Loucy (cell line): ENCODE measurements around the gene SDHAF2.
"Not testable (repeated sequence)": the region's sequence is repeated elsewhere in the genome, so short reads cannot be mapped to it uniquely, and the experiment has no call there.

Experiments used
- H2AFZ ChIP-seq: fragments of 200-600 bp; sonication (generic); 2 replicates; pipeline ENCODE4 v1.6.0; 2016; ENCODE audit warnings: antibody characterized with exemption, mild to moderate bottlenecking, low read length, moderate library complexity
- H3F3A ChIP-seq: fragments of 200-600 bp; 2 replicates; pipeline ENCODE4 v1.6.0; 2016; ENCODE audit warnings: antibody characterized with exemption, low read depth, mild to moderate bottlenecking
- H3K27me3 ChIP-seq: fragments of 200-600 bp; sonication (generic); 2 replicates; pipeline ENCODE4 v1.6.1; 2014; ENCODE audit warnings: low read length, mild to moderate bottlenecking; ENCODE audit not compliant: insufficient read depth, poor library complexity, severe bottlenecking
- H3K36me3 ChIP-seq: fragments of 200-600 bp; sonication (generic); 2 replicates; pipeline ENCODE4 v1.6.1; 2016; ENCODE audit warnings: low read length; ENCODE audit not compliant: insufficient read depth
- H3K4me1 ChIP-seq: fragments of 200-600 bp; sonication (generic); 2 replicates; pipeline ENCODE4 v1.5.1; 2014; ENCODE audit warnings: low read length, mild to moderate bottlenecking; ENCODE audit not compliant: insufficient read depth, poor library complexity, severe bottlenecking
- H3K4me2 ChIP-seq: fragments of 200-600 bp; sonication (generic); 2 replicates; pipeline ENCODE4 v1.6.0; 2014; ENCODE audit warnings: antibody characterized with exemption, low read length, low read depth, mild to moderate bottlenecking; ENCODE audit not compliant: poor library complexity, severe bottlenecking
- H3K4me3 ChIP-seq: fragments of 200-600 bp; sonication (generic); 2 replicates; pipeline ENCODE4 v1.5.1; 2014; ENCODE audit warnings: low read length, mild to moderate bottlenecking, mixed read lengths; ENCODE audit not compliant: poor library complexity, severe bottlenecking
- H3K79me2 ChIP-seq: fragments of 200-600 bp; sonication (generic); 2 replicates; pipeline ENCODE4 v1.6.1; 2014; ENCODE audit warnings: low read length; ENCODE audit not compliant: insufficient read depth
- H3K9ac ChIP-seq: fragments of 200-600 bp; sonication (generic); 2 replicates; pipeline ENCODE4 v1.6.0; 2014; ENCODE audit warnings: mild to moderate bottlenecking, low read depth, low read length, moderate library complexity; ENCODE audit not compliant: poor library complexity, severe bottlenecking
- H3K9me2 ChIP-seq: fragments of 200-600 bp; sonication (generic); replicated peaks from 2 replicates; pipeline ENCODE4 v1.6.1; 2016; ENCODE audit warnings: low read depth, low read length, mixed read lengths
- H3K9me3 ChIP-seq: fragments of 200-600 bp; sonication (generic); 2 replicates; pipeline ENCODE4 v1.6.1; 2014; ENCODE audit warnings: mild to moderate bottlenecking, antibody characterized with exemption, low read length, low read depth; ENCODE audit not compliant: insufficient read depth
- H4K20me1 ChIP-seq: fragments of 200-600 bp; sonication (generic); 2 replicates; pipeline ENCODE4 v1.6.0; 2014; ENCODE audit warnings: antibody characterized with exemption, low read length, mild to moderate bottlenecking; ENCODE audit not compliant: insufficient read depth, poor library complexity, severe bottlenecking
- CTCF ChIP-seq: fragments of 200-600 bp; sonication (generic); conservative IDR thresholded peaks from 2 replicates; pipeline ENCODE4 v1.5.1; 2014; ENCODE audit warnings: mild to moderate bottlenecking, antibody characterized with exemption, low read length
- EZH2phosphoT487 ChIP-seq: fragments of 200-600 bp; IDR thresholded peaks from 2 replicates; pipeline ENCODE4 v1.6.1; 2018; ENCODE audit warnings: antibody characterized with exemption, mild to moderate bottlenecking, moderate library complexity, borderline replicate concordance

Gene SDHAF2

GRCh38 chr11:61425367-61426131, 4.4 kb upstream of the SDHAF2 start:
- H3K9me3 ChIP-seq, result no peaks in the 10 kb centered on the region
- peaks cover 79% of the 10 kb centered on the region for H4K20me1 ChIP-seq
- TF ChIP-seq EZH2phosphoT487 (no peak), CTCF (no peak)
- H3K27me3 ChIP-seq, result no peaks in the 10 kb centered on the region
- H3K4me3 ChIP-seq, result peak overlapping the region; percentile 24
- no peak overlapping the region for H2AFZ ChIP-seq
- H3K4me1 ChIP-seq, result peaks cover 66% of the 10 kb centered on the region
- H3K4me2 ChIP-seq, result peak overlapping the region; percentile 49
- H3K36me3 ChIP-seq, result peaks cover 54% of the 10 kb centered on the region
- peaks cover 90% of the 10 kb centered on the region for H3K79me2 ChIP-seq
- no peaks in the 10 kb centered on the region for H3K9me2 ChIP-seq
- H3F3A ChIP-seq, result no peaks in the 10 kb centered on the region; the same call in 1 of the 2 replicates
- peak overlapping the region; percentile 41 for H3K9ac ChIP-seq

- peak overlapping the region; percentile 93 for H2AFZ ChIP-seq
- H3F3A ChIP-seq, result no peaks in the 10 kb centered on the region; the same call in 1 of the 2 replicates
- H3K4me1 ChIP-seq, result peaks cover 66% of the 10 kb centered on the region
- peak overlapping the region; percentile 99 for H3K4me2 ChIP-seq
- H3K27me3 ChIP-seq, result no peaks in the 10 kb centered on the region
- peak overlapping the region; percentile 99 for H3K9ac ChIP-seq
- TF ChIP-seq CTCF, result peak; percentile 49
- no peak for TF ChIP-seq EZH2phosphoT487
- peaks cover 90% of the 10 kb centered on the region for H3K79me2 ChIP-seq
- peak overlapping the region; percentile 98 for H3K4me3 ChIP-seq
- peaks cover 80% of the 10 kb centered on the region for H4K20me1 ChIP-seq
- no peaks in the 10 kb centered on the region for H3K9me3 ChIP-seq
- H3K9me2 ChIP-seq, result no peaks in the 10 kb centered on the region
- peaks cover 33% of the 10 kb centered on the region for H3K36me3 ChIP-seq
Observed at GRCh38 chr11:61429346-61429690, 606 bp upstream of the SDHAF2 start.

GRCh38 chr11:61430839-61431238, 915 bp downstream of the SDHAF2 start:
- peaks cover 21% of the 10 kb centered on the region for H3K36me3 ChIP-seq
- peak overlapping the region; percentile 98 for H3K4me3 ChIP-seq
- peaks cover 90% of the 10 kb centered on the region for H3K79me2 ChIP-seq
- peak overlapping the region; percentile 88 for H3K4me2 ChIP-seq
- peaks cover 79% of the 10 kb centered on the region for H4K20me1 ChIP-seq
- H2AFZ ChIP-seq, H3K27me3 ChIP-seq, H3F3A ChIP-seq, H3K9me3 ChIP-seq, H3K9me2 ChIP-seq: not testable (repeated sequence)
- H3K4me1 ChIP-seq, result peaks cover 64% of the 10 kb centered on the region
- H3K9ac ChIP-seq, result peak overlapping the region; percentile 99

- no peak overlapping the region for H2AFZ ChIP-seq
- no peaks in the 10 kb centered on the region for H3K27me3 ChIP-seq
- peaks cover 87% of the 10 kb centered on the region for H3K79me2 ChIP-seq
- no peaks in the 10 kb centered on the region for H3K9me3 ChIP-seq
- H3K9me2 ChIP-seq, result no peaks in the 10 kb centered on the region
- peaks cover 50% of the 10 kb centered on the region for H4K20me1 ChIP-seq
- H3K4me1 ChIP-seq, result peaks cover 18% of the 10 kb centered on the region
- H3K4me3 ChIP-seq, result no peak overlapping the region
- TF ChIP-seq CTCF (no peak), EZH2phosphoT487 (no peak)
- H3K4me2 ChIP-seq, result no peak overlapping the region
- H3K9ac ChIP-seq, result no peak overlapping the region
- H3K36me3 ChIP-seq, result peaks cover 42% of the 10 kb centered on the region; the same call in 1 of the 2 replicates
- H3F3A ChIP-seq, result peaks cover 2% of the 10 kb centered on the region; the same call in 1 of the 2 replicates
Observed at GRCh38 chr11:61437496-61437895, 7.6 kb downstream of the SDHAF2 start.
